K562 (cell line): ENCODE data around the gene LASP1. TPM values are rescaled to one million over a fixed set of nuclear protein-coding genes. Genes with fewer than 3 reads are reported as not detected.
A peak's percentile ranks its signal among the peaks of the same experiment; 100 is the strongest.

Experiments
- ATF3 ChIP-seq, 2 experiments: fragments of 450-650 bp in 1 of 2; sonication (generic) in 1 of 2; formaldehyde crosslinking in 1 of 2; IDR thresholded peaks in 1 of 2; conservative IDR thresholded peaks in 1 of 2; 2 replicates each; pipeline versions ENCODE4 v1.6.1 to v1.8.1; 2016 to 2023; ENCODE audit warnings: mild to moderate bottlenecking in 2 of 2, moderate library complexity in 2 of 2, inconsistent platforms in 1 of 2, missing genetic modification reagents in 1 of 2
- CEBPG ChIP-seq, 3 experiments: fragments of 200-800 bp in 1 of 3; sonication (Bioruptor generic) in 1 of 3; sonication (generic) in 1 of 3; formaldehyde crosslinking in 1 of 3; IDR thresholded peaks in 2 of 3; conservative IDR thresholded peaks in 1 of 3; 2 replicates each; pipeline versions ENCODE4 v1.6.1 to v1.8.0; 2016 to 2022; ENCODE audit warnings: missing compliant biosample characterization in 2 of 3, missing genetic modification characterization in 2 of 3, mild to moderate bottlenecking in 1 of 3, missing genetic modification reagents in 1 of 3
- CHD4 ChIP-seq: fragments of 200-600 bp; sonication (generic); IDR thresholded peaks from 3 replicates; pipeline ENCODE4 v1.6.1; 2012; ENCODE audit warnings: low read depth, mild to moderate bottlenecking, mixed read lengths, low read length, inconsistent platforms; ENCODE audit not compliant: insufficient read depth, insufficient replicate concordance, poor library complexity, severe bottlenecking
- HES1 ChIP-seq: fragments of 450-650 bp; IDR thresholded peaks from 2 replicates; pipeline ENCODE4 v1.6.1; 2016; ENCODE audit warnings: low read depth, mild to moderate bottlenecking, moderate library complexity
- HMBOX1 ChIP-seq: sonication (generic); IDR thresholded peaks from 2 replicates; pipeline ENCODE4 v1.6.1; 2016
- MCM3 ChIP-seq: fragments of 450-650 bp; IDR thresholded peaks from 2 replicates; pipeline ENCODE4 v1.6.1; 2016
- MTA1 ChIP-seq: fragments of 450-650 bp; IDR thresholded peaks from 2 replicates; pipeline ENCODE4 v1.6.1; 2017; ENCODE audit warnings: borderline replicate concordance
- SMAD2 ChIP-seq: fragments of 150-350 bp; IDR thresholded peaks from 2 replicates; pipeline ENCODE4 v1.6.1; 2014; ENCODE audit warnings: low read depth, mild to moderate bottlenecking, low read length
- USF1 ChIP-seq: sonication (generic); formaldehyde crosslinking; IDR thresholded peaks from 2 replicates; pipeline ENCODE4 v1.9.0; 2022; ENCODE audit warnings: mild to moderate bottlenecking, missing genetic modification reagents
- YBX1 ChIP-seq: fragments of 450-650 bp; IDR thresholded peaks from 2 replicates; pipeline ENCODE4 v1.7.1; 2016; ENCODE audit warnings: mild to moderate bottlenecking
- ZNF184 ChIP-seq: sonication (generic); formaldehyde crosslinking; IDR thresholded peaks from 2 replicates; pipeline ENCODE4 v1.5.0; 2020; ENCODE audit warnings: missing genetic modification reagents
- ZNF212 ChIP-seq: fragments of 450-650 bp; formaldehyde crosslinking; IDR thresholded peaks from 2 replicates; pipeline ENCODE4 v1.4.0; 2020; ENCODE audit warnings: mild to moderate bottlenecking
- ZNF318 ChIP-seq, 2 experiments: fragments of 450-650 bp; IDR thresholded peaks; 2 replicates each; pipeline ENCODE4 v1.6.1; 2016; ENCODE audit warnings: mild to moderate bottlenecking in 2 of 2, borderline replicate concordance in 1 of 2, low read depth in 1 of 2, moderate library complexity in 1 of 2
- polyA plus RNA-seq, 8 experiments: library from polyadenylated mRNA; depleted of rRNA in 4 of 8; stranded (reverse) in 5 of 8; unstranded in 3 of 8; fragments of >200 nt; fragmentation: Nextera tagmentation in 2 of 8; fragmentation: Illumina TruSeq in 1 of 8; extraction: Ambion mirVana in 2 of 8; extraction: Trizol in 1 of 8; gene quantifications; 2 replicates each; pipeline versions ENCODE4 v1.2.1 to v1.2.3, GENCODE V29; 2011 to 2014; ENCODE audit warnings: inconsistent platforms in 1 of 8, missing spikeins in 1 of 8
- total RNA-seq, 7 experiments: library from RNA; depleted of rRNA in 6 of 7; stranded (reverse); fragments of >200 nt in 6 of 7; fragmentation: Illumina TruSeq in 2 of 7; extraction: Trizol in 2 of 7; gene quantifications; 2 replicates each; pipeline versions ENCODE4 v1.2.1 to v1.2.3, GENCODE V29; 2011 to 2021; ENCODE audit warnings: low replicate concordance in 1 of 7

Gene LASP1
- total and polyA plus RNA-seq, 9 of the 15 experiments (the other 6 are each of a cell fraction or from before 2014, with no cell fraction given): 23.0 to 125 (median 55.3) TPM

GRCh38 chr17:38853292-38854219 is 16.3 kb upstream of the LASP1 start, which contains the start of gene RPL23 (continued):
- TF ChIP-seq ATF3 (IDR thresholded peaks at IDR 0.05) (peak; percentile 82), ATF3 (CRISPR knock-in tag; conservative IDR thresholded peaks at IDR 0.05) (peak; percentile 72; the same call in 1 of the 2 replicates), MCM3 (no peak), HES1 (no peak), ZNF184 (CRISPR knock-in tag) (no peak), ZNF318 (IDR thresholded peaks at IDR 0.05; ENCODE audit: borderline replicate concordance in 1 of 2, low read depth in 1 of 2) (peak in 1 of 2 experiments; percentile 84; a peak in 2 of 4 replicates), ZNF212 (CRISPR knock-in tag) (no peak), CHD4 (no peak), HMBOX1 (peak; percentile 22), YBX1 (no peak), SMAD2 (no peak), CEBPG (CRISPR knock-in tag; IDR thresholded peaks at IDR 0.05) (peak; percentile 84), CEBPG (tag; conservative IDR thresholded peaks at IDR 0.05 in 1 of 2, IDR thresholded peaks at IDR 0.05 in 1 of 2) (peak; percentile 99), USF1 (peak; percentile 97), MTA1 (peak; percentile 99)
